Osteoblast (primary cell): ENCODE measurements around the gene MRRF. TPM values are rescaled to one million over a fixed set of nuclear protein-coding genes. Genes with fewer than 3 reads are reported as not detected.

Experiments
- DNase-seq: peaks from one replicate; pipeline ENCODE4 v3.0.0; 2011; ENCODE audit warnings: low spot score, mixed read lengths; ENCODE audit not compliant: insufficient read length; ENCODE audit errors: missing footprints
- H2AFZ ChIP-seq: 2 replicates; pipeline ENCODE4 v1.6.0; 2011; ENCODE audit warnings: mild to moderate bottlenecking, low read length
- H3K27ac ChIP-seq: 2 replicates; pipeline ENCODE4 v1.5.1; 2011; ENCODE audit warnings: mild to moderate bottlenecking, low read depth, low read length, moderate library complexity
- H3K27me3 ChIP-seq: 2 replicates; pipeline ENCODE4 v1.6.0; 2012; ENCODE audit warnings: mild to moderate bottlenecking, control low read depth, inconsistent platforms, low read length, moderate library complexity; ENCODE audit not compliant: insufficient read depth
- H3K36me3 ChIP-seq: 2 replicates; pipeline ENCODE4 v1.5.1; 2011; ENCODE audit warnings: mild to moderate bottlenecking, low read length, control low read depth, moderate library complexity; ENCODE audit not compliant: insufficient read depth
- H3K4me1 ChIP-seq: 2 replicates; pipeline ENCODE4 v1.5.1; 2011; ENCODE audit warnings: mild to moderate bottlenecking, low read length, control low read depth, moderate library complexity; ENCODE audit not compliant: insufficient read depth
- H3K4me2 ChIP-seq: 2 replicates; pipeline ENCODE4 v1.6.0; 2011; ENCODE audit warnings: mild to moderate bottlenecking, low read length; ENCODE audit not compliant: insufficient read depth
- H3K4me3 ChIP-seq: fragments of 200-600 bp; sonication (generic); 3 replicates; pipeline ENCODE4 v1.5.1; 2012; ENCODE audit warnings: mild to moderate bottlenecking, low read length, inconsistent platforms; ENCODE audit not compliant: insufficient read depth
- H3K79me2 ChIP-seq: 2 replicates; pipeline ENCODE4 v1.6.0; 2012; ENCODE audit warnings: mild to moderate bottlenecking, low read length, control low read depth, inconsistent platforms; ENCODE audit not compliant: insufficient read depth
- H3K9me3 ChIP-seq: 2 replicates; pipeline ENCODE4 v1.5.1; 2011; ENCODE audit warnings: low read depth, low read length, control low read depth
- H4K20me1 ChIP-seq: 2 replicates; pipeline ENCODE4 v1.6.0; 2012; ENCODE audit warnings: mild to moderate bottlenecking, low read length, control low read depth; ENCODE audit not compliant: insufficient read depth
- CTCF ChIP-seq: IDR thresholded peaks from 2 replicates; pipeline ENCODE4 v1.5.1; 2011; ENCODE audit warnings: mild to moderate bottlenecking, low read depth, low read length, moderate library complexity; ENCODE audit errors: extremely low read depth
- total RNA-seq: library from RNA; depleted of rRNA; stranded (reverse); fragments of >200 nt; gene quantifications from 2 replicates; pipeline ENCODE4 v1.2.3, GENCODE V29; 2012

Gene MRRF
- total RNA-seq, 1 donor: 35.8 TPM

GRCh38 chr9:122371846-122372245, 107.2 kb downstream of the MRRF start:
- no peak for DNase-seq
- H3K27ac ChIP-seq: no peak overlapping the region
- H3K4me1 ChIP-seq: peaks cover 17% of the 10 kb centered on the region
- H3K36me3 ChIP-seq: no peaks in the 10 kb centered on the region
- H4K20me1 ChIP-seq: no peaks in the 10 kb centered on the region
- no peaks in the 10 kb centered on the region for H3K79me2 ChIP-seq
- no peaks in the 10 kb centered on the region for H3K9me3 ChIP-seq
- H3K4me3 ChIP-seq: no peak overlapping the region
- no peak overlapping the region for H2AFZ ChIP-seq
- no peak for TF ChIP-seq CTCF
- H3K4me2 ChIP-seq: no peak overlapping the region
- peaks cover 7% of the 10 kb centered on the region for H3K27me3 ChIP-seq

GRCh38 chr9:122372856-122373845, 108.5 kb downstream of the MRRF start:
- no peaks in the 10 kb centered on the region for H4K20me1 ChIP-seq
- no peak overlapping the region for H3K27ac ChIP-seq
- peaks cover 7% of the 10 kb centered on the region for H3K27me3 ChIP-seq
- no peak overlapping the region for H3K4me3 ChIP-seq
- TF ChIP-seq CTCF: no peak
- no peak overlapping the region for H3K4me2 ChIP-seq
- no peaks in the 10 kb centered on the region for H3K36me3 ChIP-seq
- H3K4me1 ChIP-seq: peaks cover 21% of the 10 kb centered on the region
- no peaks in the 10 kb centered on the region for H3K79me2 ChIP-seq
- no peak overlapping the region for H2AFZ ChIP-seq
- peak; percentile 75 for DNase-seq
- no peaks in the 10 kb centered on the region for H3K9me3 ChIP-seq

- H3K4me3 ChIP-seq: no peak overlapping the region
- H3K27ac ChIP-seq: no peak overlapping the region
- no peaks in the 10 kb centered on the region for H3K9me3 ChIP-seq
- TF ChIP-seq CTCF: no peak
- H3K4me1 ChIP-seq: peaks cover 21% of the 10 kb centered on the region
- H4K20me1 ChIP-seq: no peaks in the 10 kb centered on the region
- peaks cover 7% of the 10 kb centered on the region for H3K27me3 ChIP-seq
- peak; percentile 98 for DNase-seq
- no peaks in the 10 kb centered on the region for H3K79me2 ChIP-seq
- H3K36me3 ChIP-seq: no peaks in the 10 kb centered on the region
- peak overlapping the region; percentile 76 for H2AFZ ChIP-seq
- H3K4me2 ChIP-seq: peak overlapping the region; percentile 20
Measured at GRCh38 chr9:122374885-122375420, 110.3 kb downstream of the MRRF start.

- no peak for TF ChIP-seq CTCF
- H2AFZ ChIP-seq: no peak overlapping the region
- H3K4me1 ChIP-seq: peaks cover 18% of the 10 kb centered on the region
- H3K36me3 ChIP-seq: no peaks in the 10 kb centered on the region
- peaks cover 3% of the 10 kb centered on the region for H3K27me3 ChIP-seq
- H3K4me3 ChIP-seq: no peak overlapping the region
- no peak overlapping the region for H3K4me2 ChIP-seq
- no peak overlapping the region for H3K27ac ChIP-seq
- DNase-seq: peak; percentile 54
- no peaks in the 10 kb centered on the region for H3K9me3 ChIP-seq
- H3K79me2 ChIP-seq: no peaks in the 10 kb centered on the region
- H4K20me1 ChIP-seq: no peaks in the 10 kb centered on the region
Measured at GRCh38 chr9:122376796-122377195, 112.1 kb downstream of the MRRF start.
